Measurements from ENCODE around the gene GATM. TPM values are rescaled to one million over a fixed set of nuclear protein-coding genes. Genes with fewer than 3 reads are reported as not detected.

Gene GATM
- polyA plus RNA-seq, 1 donor (not counting 4 experiments of a cell fraction or from before 2014, with no cell fraction given) = 0.60 TPM

DNA sequence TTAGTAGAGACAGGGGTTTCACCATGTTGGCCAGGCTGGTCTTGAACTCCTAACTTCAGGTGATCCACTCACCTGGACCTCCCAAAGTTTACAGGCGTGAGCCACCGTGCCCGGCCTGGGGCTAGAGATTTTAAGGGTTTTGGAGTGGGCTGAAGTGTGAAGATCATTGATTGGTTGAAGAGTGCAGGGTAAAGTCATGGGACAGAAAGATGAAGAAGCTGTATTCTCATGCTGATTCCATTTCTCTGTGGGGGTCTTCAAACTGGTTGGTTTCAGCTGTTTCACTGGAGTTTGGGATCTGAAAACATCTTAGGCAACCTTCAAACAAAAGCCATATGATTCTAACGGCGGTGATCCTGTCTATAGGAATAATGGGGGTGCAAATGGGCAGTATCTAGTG is 52.1 kb downstream of the GATM start:
- no peaks in the 10 kb centered on the region for H3K4me1 ChIP-seq (ENCODE audit: control insufficient read depth, extremely low read depth, insufficient read depth, low read length)
- no peak overlapping the region for H3K4me3 ChIP-seq (ENCODE audit: control insufficient read depth in 2 of 3, extremely low read depth in 1 of 3, insufficient read depth in 2 of 3, low read depth in 1 of 3, low read length in 3 of 3)
- H4K20me1 ChIP-seq (ENCODE audit: control insufficient read depth, extremely low read depth, insufficient read depth, low read length) = no peaks in the 10 kb centered on the region
- H3K9me3 ChIP-seq (ENCODE audit: control insufficient read depth, low read depth, low read length) = peaks cover under 1% of the 10 kb centered on the region
- H3K79me2 ChIP-seq (ENCODE audit: control insufficient read depth, insufficient read depth, low read length) = no peaks in the 10 kb centered on the region
- no peak overlapping the region for H3K4me2 ChIP-seq (ENCODE audit: control insufficient read depth, extremely low read depth, insufficient read depth, low read depth, low read length)
- dilution Hi-C loops (cut with MboI; ENCODE audit: extremely low pct_ligation_motif_present, low sequenced_read_pairs) = no loop called here
- no peak overlapping the region for H2AFZ ChIP-seq (ENCODE audit: control insufficient read depth, low read length)
- FAIRE-seq = no peak
- no peak for DNase-seq (ENCODE audit: low read depth, low spot score)
- TF ChIP-seq EZH2 (IDR thresholded peaks at IDR 0.05; ENCODE audit: low read length) (no peak), CTCF (optimal IDR thresholded peaks at IDR 0.05 in 1 of 3, IDR thresholded peaks at IDR 0.05 in 1 of 3, conservative IDR thresholded peaks at IDR 0.05 in 1 of 3; ENCODE audit: extremely low read depth in 1 of 3, insufficient read depth in 2 of 3, low read length in 3 of 3) (no peak)
- peaks cover 3% of the 10 kb centered on the region for H3K27me3 ChIP-seq (ENCODE audit: control insufficient read depth, extremely low read depth, insufficient read depth, low read length)
- H3K36me3 ChIP-seq (ENCODE audit: control insufficient read depth in 2 of 2, extremely low read depth in 1 of 2, insufficient read depth in 2 of 2, low read length in 2 of 2) = no peaks in the 10 kb centered on the region
- H3K27ac ChIP-seq (ENCODE audit: control insufficient read depth, insufficient read depth, low read length) = no peak overlapping the region
- H3K9ac ChIP-seq (ENCODE audit: control insufficient read depth, extremely low read depth, insufficient read depth, low read length) = no peak overlapping the region
- no peaks in the 10 kb centered on the region for H3K9me1 ChIP-seq (ENCODE audit: control insufficient read depth, extremely low read depth, insufficient read depth, low read length)

- no peak overlapping the region for H2AFZ ChIP-seq (ENCODE audit: control insufficient read depth, low read length)
- H3K4me3 ChIP-seq (ENCODE audit: control insufficient read depth in 2 of 3, extremely low read depth in 1 of 3, insufficient read depth in 2 of 3, low read depth in 1 of 3, low read length in 3 of 3) = no peak overlapping the region
- no peaks in the 10 kb centered on the region for H4K20me1 ChIP-seq (ENCODE audit: control insufficient read depth, extremely low read depth, insufficient read depth, low read length)
- no peak overlapping the region for H3K4me2 ChIP-seq (ENCODE audit: control insufficient read depth, extremely low read depth, insufficient read depth, low read depth, low read length)
- no peak for DNase-seq (ENCODE audit: low read depth, low spot score)
- FAIRE-seq = peak; percentile 67
- no peak overlapping the region for H3K27ac ChIP-seq (ENCODE audit: control insufficient read depth, insufficient read depth, low read length)
- H3K79me2 ChIP-seq (ENCODE audit: control insufficient read depth, insufficient read depth, low read length) = no peaks in the 10 kb centered on the region
- no peaks in the 10 kb centered on the region for H3K36me3 ChIP-seq (ENCODE audit: control insufficient read depth in 2 of 2, extremely low read depth in 1 of 2, insufficient read depth in 2 of 2, low read length in 2 of 2)
- no peaks in the 10 kb centered on the region for H3K4me1 ChIP-seq (ENCODE audit: control insufficient read depth, extremely low read depth, insufficient read depth, low read length)
- dilution Hi-C loops (cut with MboI; ENCODE audit: extremely low pct_ligation_motif_present, low sequenced_read_pairs) = loop anchor here (25.0 kb wide), 1 partner anchor 108 kb away; no protein-coding TSS in a partner anchor
- TF ChIP-seq EZH2 (IDR thresholded peaks at IDR 0.05; ENCODE audit: low read length) (no peak), CTCF (optimal IDR thresholded peaks at IDR 0.05 in 1 of 3, IDR thresholded peaks at IDR 0.05 in 1 of 3, conservative IDR thresholded peaks at IDR 0.05 in 1 of 3; ENCODE audit: extremely low read depth in 1 of 3, insufficient read depth in 2 of 3, low read length in 3 of 3) (no peak)
- H3K27me3 ChIP-seq (ENCODE audit: control insufficient read depth, extremely low read depth, insufficient read depth, low read length) = no peaks in the 10 kb centered on the region
- H3K9me1 ChIP-seq (ENCODE audit: control insufficient read depth, extremely low read depth, insufficient read depth, low read length) = no peaks in the 10 kb centered on the region
- H3K9me3 ChIP-seq (ENCODE audit: control insufficient read depth, low read depth, low read length) = peaks cover 2% of the 10 kb centered on the region
- H3K9ac ChIP-seq (ENCODE audit: control insufficient read depth, extremely low read depth, insufficient read depth, low read length) = no peak overlapping the region
Observed at GRCh38 chr15:45320581-45321205, 57.7 kb downstream of the GATM start.
